Measurements from ENCODE around the gene PTP4A1.

- TF ChIP-seq EZH2 (IDR thresholded peaks at IDR 0.05) (no peak), POLR2AphosphoS5 (IDR thresholded peaks at IDR 0.05; ENCODE audit: borderline replicate concordance, low read depth, low read length) (no peak), FOXP2 (optimal IDR thresholded peaks at IDR 0.05; ENCODE audit: control extremely low read depth, extremely low read length, insufficient read depth) (no peak)
Observed at GRCh38 chr6:63529498-63529897, 42.8 kb upstream of the PTP4A1 start.
